Activated CD8-positive, alpha-beta T cell treated with anti-CD3 and anti-CD28 coated beads for 36 hours (primary cell): ENCODE data around the gene BRF1. TPM values are rescaled to one million over a fixed set of nuclear protein-coding genes. Genes with fewer than 3 reads are reported as not detected.

ENCODE experiments used
- ATAC-seq: fragments of 200-7000 bp; cut with Tn5 transposase; one replicate; pipeline ENCODE4 v1.10.0; 2021; ENCODE audit warnings: mild to moderate bottlenecking, moderate library complexity
- CTCF ChIA-PET: fragments of 350-600 bp; sonication (Branson Sonifier 250); formaldehyde crosslinking; loops from one replicate; lab custom pipeline; 2021; ENCODE audit warnings: antibody characterized with exemption; lab: Charles Lee
- POLR2A ChIA-PET: fragments of 350-600 bp; sonication (Branson Sonifier 250); formaldehyde crosslinking; loops from one replicate; lab custom pipeline; 2021; ENCODE audit warnings: antibody characterized with exemption; lab: Charles Lee
- DNase-seq: peaks from one replicate; pipeline ENCODE4 v3.0.0-alpha.2; 2020
- H3K27ac Mint-ChIP-seq: one replicate; pipeline ENCODE4 v1.8.0; 2021; ENCODE audit warnings: mild to moderate bottlenecking, mixed read lengths
- H3K27me3 Mint-ChIP-seq: one replicate; pipeline ENCODE4 v1.8.0; 2021; ENCODE audit warnings: mixed read lengths
- H3K36me3 Mint-ChIP-seq: one replicate; pipeline ENCODE4 v1.8.0; 2021; ENCODE audit warnings: low read depth, mixed read lengths
- H3K4me1 Mint-ChIP-seq: one replicate; pipeline ENCODE4 v1.8.0; 2021; ENCODE audit warnings: low read depth, mixed read lengths
- H3K4me3 Mint-ChIP-seq: one replicate; pipeline ENCODE4 v1.8.0; 2021; ENCODE audit warnings: mild to moderate bottlenecking, moderate library complexity, mixed read lengths
- H3K9me3 Mint-ChIP-seq: one replicate; pipeline ENCODE4 v1.8.0; 2021; ENCODE audit warnings: mixed read lengths
- CTCF ChIP-seq: fragments of 200-600 bp; IDR thresholded peaks from one replicate; pipeline ENCODE4 v1.8.0; 2022; ENCODE audit warnings: antibody characterized with exemption, mild to moderate bottlenecking
- intact Hi-C: fragments of 100-400 bp; cut with micrococcal nuclease; formaldehyde crosslinking; loops from one replicate; pipeline ENCODE4 v1.10.0; 2022
- total RNA-seq, 2 experiments: library from RNA; stranded (reverse); gene quantifications; one replicate each; pipeline ENCODE4 v1.2.3, GENCODE V29; 2021

The BRF1 gene
- total RNA-seq, 2 experiments from 2014 or later: 25.3 to 26.6 TPM

- TF ChIP-seq CTCF: no peak
- POLR2A ChIA-PET: no interaction called here
- H3K27me3 Mint-ChIP-seq: no peaks in the 10 kb centered on the region
- no peaks in the 10 kb centered on the region for H3K36me3 Mint-ChIP-seq
- H3K4me1 Mint-ChIP-seq: no peaks in the 10 kb centered on the region
- intact Hi-C loops: no loop called here
- no peaks in the 10 kb centered on the region for H3K9me3 Mint-ChIP-seq
- ATAC-seq (no peak), DNase-seq (no peak)
- H3K27ac Mint-ChIP-seq: no peak overlapping the region
- no peak overlapping the region for H3K4me3 Mint-ChIP-seq
- CTCF ChIA-PET: interaction anchor here (1.9 kb wide), 1 partner anchor 9 kb away, joined by 8 read pairs; no protein-coding TSS in a partner anchor
Observed at GRCh38 chr14:105212541-105213300, 88.1 kb downstream of the BRF1 start.

GRCh38 chr14:105211758-105212089, 89.1 kb downstream of the BRF1 start:
- TF ChIP-seq CTCF: no peak
- POLR2A ChIA-PET: no interaction called here
- Mint-ChIP-seq H3K4me3 (no peak overlapping the region), H3K27ac (no peak overlapping the region), H3K4me1 (no peaks in the 10 kb centered on the region), H3K9me3 (no peaks in the 10 kb centered on the region), H3K36me3 (no peaks in the 10 kb centered on the region), H3K27me3 (no peaks in the 10 kb centered on the region)
- CTCF ChIA-PET: no interaction called here
- ATAC-seq (no peak), DNase-seq (no peak)
- intact Hi-C loops: no loop called here

GRCh38 chr14:105211086-105211757, 89.6 kb downstream of the BRF1 start:
- H3K4me1 Mint-ChIP-seq: no peaks in the 10 kb centered on the region
- TF ChIP-seq CTCF: no peak
- ATAC-seq: no peak
- no peak for DNase-seq
- no peak overlapping the region for H3K27ac Mint-ChIP-seq
- CTCF ChIA-PET: no interaction called here
- no peak overlapping the region for H3K4me3 Mint-ChIP-seq
- H3K9me3 Mint-ChIP-seq: no peaks in the 10 kb centered on the region
- H3K36me3 Mint-ChIP-seq: no peaks in the 10 kb centered on the region
- POLR2A ChIA-PET: no interaction called here
- H3K27me3 Mint-ChIP-seq: no peaks in the 10 kb centered on the region
- intact Hi-C loops: no loop called here

- ChIA-PET POLR2A (no interaction called here), CTCF (no interaction called here)
- H3K4me1 Mint-ChIP-seq: no peaks in the 10 kb centered on the region
- H3K27ac Mint-ChIP-seq: no peak overlapping the region
- TF ChIP-seq CTCF: no peak
- H3K27me3 Mint-ChIP-seq: no peaks in the 10 kb centered on the region
- no peaks in the 10 kb centered on the region for H3K9me3 Mint-ChIP-seq
- DNase-seq (no peak), ATAC-seq (no peak)
- no peaks in the 10 kb centered on the region for H3K36me3 Mint-ChIP-seq
- intact Hi-C loops: no loop called here
- no peak overlapping the region for H3K4me3 Mint-ChIP-seq
Observed at GRCh38 chr14:105210266-105211025, 90.4 kb downstream of the BRF1 start.

GRCh38 chr14:105209646-105210045, 91.2 kb downstream of the BRF1 start:
- intact Hi-C loops: no loop called here
- CTCF ChIA-PET: no interaction called here
- H3K27me3 Mint-ChIP-seq: no peaks in the 10 kb centered on the region
- H3K4me1 Mint-ChIP-seq: peaks cover 3% of the 10 kb centered on the region
- no peaks in the 10 kb centered on the region for H3K36me3 Mint-ChIP-seq
- H3K27ac Mint-ChIP-seq: no peak overlapping the region
- ATAC-seq: no peak
- H3K9me3 Mint-ChIP-seq: no peaks in the 10 kb centered on the region
- H3K4me3 Mint-ChIP-seq: no peak overlapping the region
- TF ChIP-seq CTCF: no peak
- DNase-seq: no peak
- POLR2A ChIA-PET: no interaction called here
